Epithelial cell of proximal tubule (primary cell): Measurements from ENCODE around the gene OR51B6. TPM values are rescaled to one million over a fixed set of nuclear protein-coding genes. Genes with fewer than 3 reads are reported as not detected.
"Not testable (repeated sequence)": the region's sequence is repeated elsewhere in the genome, so short reads cannot be mapped to it uniquely, and the experiment has no call there.

Source experiments
- DNase-seq: peaks from one replicate; pipeline ENCODE4 v3.0.0-alpha.2; 2011; ENCODE audit warnings: low read depth
- H3K4me3 ChIP-seq: 2 replicates; pipeline ENCODE4 v1.5.1; 2011; ENCODE audit warnings: low read depth, mild to moderate bottlenecking, low read length
- CTCF ChIP-seq: conservative IDR thresholded peaks from 2 replicates; pipeline ENCODE4 v1.5.1; 2012; ENCODE audit warnings: low read depth, mild to moderate bottlenecking, low read length
- total RNA-seq: library from RNA; depleted of rRNA; stranded (reverse); fragments of >200 nt; gene quantifications from 2 replicates; pipeline ENCODE4 v1.2.3, GENCODE V29; 2015

OR51B6 gene
- total RNA-seq, 1 donor from 2014 or later, result not detected

GRCh38 chr11:5317292-5317691 lies 34.0 kb upstream of the OR51B6 start:
- DNase-seq, result no peak
- no peak for TF ChIP-seq CTCF

GRCh38 chr11:5324197-5324596 lies 27.1 kb upstream of the OR51B6 start, which contains the start of gene OR51B2:
Gene OR51B2 (minus strand): TSS chr11:5324297. CDS start chr11:5324297, 0 bp downstream.
- no peak within 1 kb of the TSS for H3K4me3 ChIP-seq
- DNase-seq, result no peak
- TF ChIP-seq CTCF, result no peak

More at GRCh38 chr11:5317292-5317691, 34.0 kb upstream of the OR51B6 start:
- H3K4me3 ChIP-seq, result no peak overlapping the region

- no peak for TF ChIP-seq CTCF
- no peak overlapping the region for H3K4me3 ChIP-seq
- no peak for DNase-seq
Observed at GRCh38 chr11:5335170-5335569, 16.1 kb upstream of the OR51B6 start.

- no peak for DNase-seq
- no peak overlapping the region for H3K4me3 ChIP-seq
- no peak for TF ChIP-seq CTCF
Observed at GRCh38 chr11:5336331-5336730, 15.0 kb upstream of the OR51B6 start.

GRCh38 chr11:5337253-5337652 lies 14.1 kb upstream of the OR51B6 start:
- not testable (repeated sequence) for DNase-seq, H3K4me3 ChIP-seq

GRCh38 chr11:5339771-5340322 lies 11.5 kb upstream of the OR51B6 start:
- no peak for DNase-seq
- no peak for TF ChIP-seq CTCF
- H3K4me3 ChIP-seq, result no peak overlapping the region

GRCh38 chr11:5343474-5344335 lies 7.6 kb upstream of the OR51B6 start, which contains the start of gene OR51B5:
Gene OR51B5 (minus strand): TSS chr11:5343524. CDS start chr11:5343524, 0 bp downstream.
- H3K4me3 ChIP-seq, result no peak within 1 kb of the TSS
- no peak for DNase-seq
- no peak for TF ChIP-seq CTCF
